Endometrial microvascular endothelial cells (primary cell): Measurements from ENCODE around the gene ADD2. TPM values are rescaled to one million over a fixed set of nuclear protein-coding genes. Genes with fewer than 3 reads are reported as not detected.
"Not testable (repeated sequence)": the region's sequence is repeated elsewhere in the genome, so short reads cannot be mapped to it uniquely, and the experiment has no call there.

Experiments used
- in situ Hi-C: cut with HindIII; loops from 2 replicates; pipeline ENCODE4 v1.10.0; 2017; ENCODE audit warnings: low sequenced_read_pairs, low pct_unique_long_range_greater_than_20kb; ENCODE audit errors: inconsistent ontology term
- total RNA-seq: library from RNA; depleted of rRNA; stranded (reverse); fragments of >200 nt; gene quantifications from one replicate; pipeline ENCODE4 v1.2.3, GENCODE V29; 2015; ENCODE audit errors: inconsistent ontology term

The ADD2 gene
- total RNA-seq, 1 donor from 2014 or later, result 0.74 TPM

DNA sequence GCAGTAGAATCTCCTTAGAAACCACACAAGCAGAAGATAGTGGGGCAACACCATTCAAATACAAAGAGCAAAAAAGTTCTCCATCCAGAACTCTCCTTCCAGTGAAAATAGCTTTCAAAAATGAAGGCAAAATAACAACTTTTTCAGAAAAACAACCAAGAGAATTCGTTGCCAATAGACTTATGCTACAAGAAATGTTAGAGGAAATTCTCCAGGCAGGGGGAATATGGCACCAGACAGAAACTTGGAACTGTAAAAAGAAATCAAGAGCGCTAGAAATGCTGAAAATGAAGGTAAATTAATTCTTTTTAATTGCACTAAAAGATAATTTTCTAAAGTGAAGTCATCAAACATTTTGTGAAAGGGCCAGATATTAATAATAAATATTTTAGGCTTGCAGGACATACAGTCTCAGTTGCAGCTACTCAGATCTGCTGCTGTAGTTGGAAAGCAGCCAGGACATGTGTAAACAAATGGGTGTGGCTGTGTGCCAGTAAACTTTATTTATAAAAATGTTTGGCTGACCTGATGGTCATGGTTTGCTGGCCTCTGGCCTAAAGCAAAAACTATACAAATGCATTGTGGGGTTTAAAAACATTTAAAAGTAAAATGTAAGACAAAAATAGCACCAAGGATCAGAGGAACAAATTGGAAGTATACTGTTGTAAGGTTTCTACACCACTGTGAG, 140.6 kb downstream of the ADD2 start:
- in situ Hi-C loops, result no loop called here

GRCh38 chr2:70626254-70626990, 141.6 kb downstream of the ADD2 start:
- in situ Hi-C loops, result no loop called here

DNA sequence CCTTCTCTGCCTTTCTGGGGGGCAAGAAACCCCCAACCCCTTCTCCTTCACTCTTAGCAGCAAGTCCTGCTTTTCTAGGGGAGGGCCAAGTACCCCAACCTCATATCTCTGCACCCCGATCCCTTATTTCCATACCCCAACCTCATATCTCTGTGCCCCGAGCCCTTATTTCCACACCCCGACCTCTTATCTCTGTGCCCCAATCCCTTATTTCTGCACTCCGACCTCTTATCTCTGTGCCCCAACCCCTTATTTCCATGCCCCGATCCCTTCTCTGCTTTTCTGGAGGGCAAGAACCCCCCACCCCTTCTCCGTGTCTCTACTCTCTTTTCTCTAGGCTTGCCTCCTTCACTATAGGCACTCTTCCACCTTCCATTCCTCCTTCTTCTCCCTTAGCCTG, 146.5 kb downstream of the ADD2 start:
- in situ Hi-C loops, result not testable (repeated sequence)

- in situ Hi-C loops, result no loop called here
These were observed 148.0 kb downstream of the ADD2 start for GRCh38 chr2:70620020-70620419.

- in situ Hi-C loops, result no loop called here
These were observed 148.8 kb downstream of the ADD2 start for GRCh38 chr2:70619167-70619566.

DNA sequence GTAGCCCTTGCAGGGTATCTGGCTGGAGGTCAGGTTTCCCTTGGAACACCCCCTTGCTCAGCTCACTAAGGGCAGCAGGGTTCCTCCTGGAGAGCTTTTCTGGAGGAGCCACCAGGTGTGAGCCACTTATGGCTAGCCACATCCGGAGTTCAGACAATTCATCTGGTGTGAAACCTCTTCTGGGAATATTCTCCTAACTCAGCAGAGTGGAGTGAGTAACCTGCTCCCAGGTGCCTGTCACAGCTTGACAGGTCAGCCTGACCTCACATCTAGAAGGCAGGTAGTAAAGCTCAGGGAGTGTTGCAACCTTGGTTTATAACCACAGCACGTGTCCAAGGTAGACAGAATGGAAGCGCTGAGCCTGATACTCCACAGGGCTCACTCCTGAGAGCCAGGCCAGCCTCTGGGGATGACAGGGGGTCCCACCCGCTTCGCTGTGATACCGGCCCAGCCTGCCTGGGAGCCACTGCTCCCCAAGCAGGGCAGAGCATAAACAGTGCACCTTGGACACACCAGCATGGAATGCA, 151.8 kb downstream of the ADD2 start:
- in situ Hi-C loops, result no loop called here

- in situ Hi-C loops, result no loop called here
These were observed 152.8 kb downstream of the ADD2 start for GRCh38 chr2:70615222-70615621.

DNA sequence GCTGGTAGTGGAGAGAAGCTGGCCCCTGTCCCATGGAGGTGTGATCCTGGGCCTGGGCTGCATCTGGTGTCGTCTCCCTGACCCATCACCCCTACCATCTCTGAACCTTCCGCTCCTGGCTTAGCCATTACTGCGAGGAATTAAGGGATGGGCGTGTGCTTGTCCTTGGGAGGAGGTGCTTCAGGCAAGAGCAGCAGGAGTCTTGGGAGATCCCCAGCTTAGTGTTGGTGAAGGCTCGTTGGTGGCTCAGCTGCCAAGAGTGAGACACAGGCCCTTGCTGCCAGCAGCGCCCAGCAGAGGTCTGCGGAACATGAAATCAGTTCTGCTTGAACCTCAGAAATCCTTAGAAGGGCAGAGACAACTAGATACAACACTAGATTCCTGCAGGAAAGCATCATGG, 154.5 kb downstream of the ADD2 start:
- in situ Hi-C loops, result no loop called here

GRCh38 chr2:70612574-70612973, 155.4 kb downstream of the ADD2 start:
- in situ Hi-C loops, result no loop called here

GRCh38 chr2:70608373-70608772, 159.6 kb downstream of the ADD2 start:
- in situ Hi-C loops, result no loop called here

- in situ Hi-C loops, result no loop called here
These were observed 160.9 kb downstream of the ADD2 start for GRCh38 chr2:70607121-70607561.

Other genes starting within 250 kb of the ADD2 start
- not detected for gene TGFA, start 214.4 kb downstream of the ADD2 start, total RNA-seq
- gene FIGLA, start 22.4 kb upstream of the ADD2 start, total RNA-seq, result not detected
- not detected for gene CLEC4F, start 52.4 kb upstream of the ADD2 start, total RNA-seq
- not detected for gene CD207, start 67.6 kb upstream of the ADD2 start, total RNA-seq
- 6.4 TPM for gene VAX2, start 132.4 kb upstream of the ADD2 start, total RNA-seq
- not detected for gene ATP6V1B1, start 167.7 kb upstream of the ADD2 start, total RNA-seq
- gene ANKRD53, start 210.4 kb upstream of the ADD2 start, total RNA-seq, result not detected
- gene TEX261, start 226.7 kb upstream of the ADD2 start, total RNA-seq, result 88.5 TPM